Adrenal gland (tissue), 12 donors: ENCODE measurements around the gene TEDC2. TPM values are rescaled to one million over a fixed set of nuclear protein-coding genes. Genes with fewer than 3 reads are reported as not detected.
"Not testable (repeated sequence)": the region's sequence is repeated elsewhere in the genome, so short reads cannot be mapped to it uniquely, and the experiment has no call there.

Experiments used
- DNase-seq, 7 donors: peaks; one replicate each; pipeline ENCODE4 v3.0.0-alpha.2; 2019 to 2020
- H3K27ac ChIP-seq, 5 donors: fragments of 200-600 bp; sonication (generic) in 4 of 5; 1 replicate in 3 of 5; 2 replicates in 2 of 5; pipeline versions ENCODE4 v1.5.1 to v1.8.0; 2016 to 2020; ENCODE audit warnings: mild to moderate bottlenecking in 1 of 5
- H3K27me3 ChIP-seq: fragments of 200-600 bp; 2 replicates; pipeline ENCODE4 v1.8.0; 2021
- H3K36me3 ChIP-seq, 2 donors: fragments of 200-600 bp; replicated peaks in 1 of 2; 1 replicate in 1 of 2; 2 replicates in 1 of 2; pipeline versions ENCODE4 v1.5.1 to v1.8.0; 2018 to 2022
- H3K4me1 ChIP-seq, 2 donors: fragments of 200-600 bp; replicated peaks in 1 of 2; 1 replicate in 1 of 2; 2 replicates in 1 of 2; pipeline versions ENCODE4 v1.5.1 to v1.8.0; 2018 to 2021
- H3K4me3 ChIP-seq, 4 donors: fragments of 200-600 bp; sonication (generic) in 3 of 4; one replicate each; pipeline ENCODE4 v1.5.1; 2016 to 2018
- H3K9me3 ChIP-seq, 3 donors: fragments of 200-600 bp; sonication (generic) in 1 of 3; replicated peaks in 1 of 3; 1 replicate in 2 of 3; 2 replicates in 1 of 3; pipeline versions ENCODE4 v1.5.1 to v1.8.0; 2016 to 2021
- POLR2A ChIP-seq, 2 donors: fragments of 450-650 bp; IDR thresholded peaks; one replicate each; pipeline ENCODE4 v1.6.1; 2017; ENCODE audit warnings: antibody characterized with exemption in 2 of 2, mild to moderate bottlenecking in 2 of 2, moderate library complexity in 1 of 2
- WGBS, 4 donors: extraction: QIAGEN DNeasy Blood & Tissue Kit in 2 of 4; methylation state at CpG; one replicate each; pipeline versions ENCODE4 v1.1.5 to v1.1.7; 2013 to 2017; 5-methylcytosine and 5-hydroxymethylcytosine counted together
- intact Hi-C, 2 donors: fragments of 100-400 bp; cut with DNase I; formaldehyde crosslinking; loops; one replicate each; pipeline versions ENCODE4 v1.14.1 to v1.15.0; 2022 to 2023
- polyA plus RNA-seq, 3 donors: library from polyadenylated mRNA; stranded (reverse); fragments of 200-250 nt in 2 of 3; fragments of 350-450 nt in 1 of 3; fragmentation: Illumina TruSeq in 1 of 3; extraction: RNeasy Lipid Tissue Mini Kit (QIAGEN cat#74804) in 1 of 3; gene quantifications; one replicate each; pipeline ENCODE4 v1.2.3, GENCODE V29; 2013 to 2014
- total RNA-seq, 9 donors: library from RNA; depleted of rRNA in 4 of 9; stranded (reverse); fragments of >200 nt in 4 of 9; fragments of 120-200 nt in 1 of 9; fragmentation: NEBNext Ultra II Directional in 1 of 9; extraction: Animal tissue kit (Norgen Biotek cat#: 25700) in 1 of 9; gene quantifications; one replicate each; pipeline versions ENCODE4 v1.1.0 to v1.2.4, GENCODE V29; 2013 to 2023
- TF ChIP-seq, protein P1 (sequence below), 6 experiments: fragments of 450-650 bp in 4 of 6; fragments of 200-600 bp in 2 of 6; sonication (generic) in 1 of 6; IDR thresholded peaks; 1 replicate in 5 of 6; 2 replicates in 1 of 6; pipeline versions ENCODE4 v1.5.1 to v1.8.0; 2016 to 2021; ENCODE audit warnings: antibody characterized with exemption in 6 of 6, mild to moderate bottlenecking in 2 of 6, moderate library complexity in 1 of 6
- donor health status: healthy with polysubstance abuse.
- donor health status: Bipolar disorder and iron deficiency.
- donor health status: DM: yes; HTN: yes; CAD: no.
- donor health status: DM: no; HTN: no; CAD: no.
- donor health status: DM: no; HTN: no; CAD: no.
- donor health status: DM: yes; HTN: yes; CAD: no.

TEDC2 gene
- total and polyA plus RNA-seq, 12 donors: 0.33 to 8.6 (median 1.6) TPM

- no peak for TF ChIP-seq POLR2A (IDR thresholded peaks at IDR 0.05)
- TF ChIP-seq, protein P1, sequence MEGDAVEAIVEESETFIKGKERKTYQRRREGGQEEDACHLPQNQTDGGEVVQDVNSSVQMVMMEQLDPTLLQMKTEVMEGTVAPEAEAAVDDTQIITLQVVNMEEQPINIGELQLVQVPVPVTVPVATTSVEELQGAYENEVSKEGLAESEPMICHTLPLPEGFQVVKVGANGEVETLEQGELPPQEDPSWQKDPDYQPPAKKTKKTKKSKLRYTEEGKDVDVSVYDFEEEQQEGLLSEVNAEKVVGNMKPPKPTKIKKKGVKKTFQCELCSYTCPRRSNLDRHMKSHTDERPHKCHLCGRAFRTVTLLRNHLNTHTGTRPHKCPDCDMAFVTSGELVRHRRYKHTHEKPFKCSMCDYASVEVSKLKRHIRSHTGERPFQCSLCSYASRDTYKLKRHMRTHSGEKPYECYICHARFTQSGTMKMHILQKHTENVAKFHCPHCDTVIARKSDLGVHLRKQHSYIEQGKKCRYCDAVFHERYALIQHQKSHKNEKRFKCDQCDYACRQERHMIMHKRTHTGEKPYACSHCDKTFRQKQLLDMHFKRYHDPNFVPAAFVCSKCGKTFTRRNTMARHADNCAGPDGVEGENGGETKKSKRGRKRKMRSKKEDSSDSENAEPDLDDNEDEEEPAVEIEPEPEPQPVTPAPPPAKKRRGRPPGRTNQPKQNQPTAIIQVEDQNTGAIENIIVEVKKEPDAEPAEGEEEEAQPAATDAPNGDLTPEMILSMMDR (IDR thresholded peaks at IDR 0.05): no peak
- 94 to 96% (median 95%) methylated on average over 18 to 24 of the region's 24 CpGs for WGBS, 4 donors
- intact Hi-C loops: no loop called here
- Histone ChIP-seq H3K27ac (no peak overlapping the region), H3K27me3 (no peaks in the 10 kb centered on the region), H3K36me3 (peaks cover 0 to 22% of the 10 kb centered on the region in 2 donors), H3K4me3 (no peak overlapping the region), H3K9me3 (no peaks in the 10 kb centered on the region), H3K4me1 (no peaks in the 10 kb centered on the region)
- no peak for DNase-seq
These were observed 22.7 kb upstream of the TEDC2 start for GRCh38 chr16:2437032-2437790.

- Histone ChIP-seq H3K36me3 (peaks cover 0 to 13% of the 10 kb centered on the region in 2 donors), H3K4me1 (no peaks in the 10 kb centered on the region)
- intact Hi-C loops: no loop called here
These were observed 21.8 kb upstream of the TEDC2 start for GRCh38 chr16:2438121-2438520.

GRCh38 chr16:2439598-2439997, 20.3 kb upstream of the TEDC2 start:
- DNase-seq: no peak
- Histone ChIP-seq H3K4me1 (no peaks in the 10 kb centered on the region), H3K27ac (no peak overlapping the region), H3K9me3 (no peaks in the 10 kb centered on the region), H3K4me3 (no peak overlapping the region), H3K27me3 (no peaks in the 10 kb centered on the region), H3K36me3 (peaks cover 0 to 16% of the 10 kb centered on the region in 2 donors)
- WGBS, 4 donors: 94 to 98% (median 97%) methylated on average over 11 of the region's 11 CpGs
- intact Hi-C loops: no loop called here
- TF ChIP-seq, protein P1 (IDR thresholded peaks at IDR 0.05): no peak
- no peak for TF ChIP-seq POLR2A (IDR thresholded peaks at IDR 0.05)

More at GRCh38 chr16:2438121-2438520, 21.8 kb upstream of the TEDC2 start:
- Histone ChIP-seq H3K27ac (no peak overlapping the region), H3K4me3 (no peak overlapping the region), H3K27me3 (no peaks in the 10 kb centered on the region), H3K9me3 (no peaks in the 10 kb centered on the region)
- no peak for DNase-seq
- WGBS, 4 donors: 93 to 98% (median 96%) methylated on average over 8 to 14 of the region's 14 CpGs
- TF ChIP-seq, protein P1 (IDR thresholded peaks at IDR 0.05): no peak
- TF ChIP-seq POLR2A (IDR thresholded peaks at IDR 0.05): no peak

DNA sequence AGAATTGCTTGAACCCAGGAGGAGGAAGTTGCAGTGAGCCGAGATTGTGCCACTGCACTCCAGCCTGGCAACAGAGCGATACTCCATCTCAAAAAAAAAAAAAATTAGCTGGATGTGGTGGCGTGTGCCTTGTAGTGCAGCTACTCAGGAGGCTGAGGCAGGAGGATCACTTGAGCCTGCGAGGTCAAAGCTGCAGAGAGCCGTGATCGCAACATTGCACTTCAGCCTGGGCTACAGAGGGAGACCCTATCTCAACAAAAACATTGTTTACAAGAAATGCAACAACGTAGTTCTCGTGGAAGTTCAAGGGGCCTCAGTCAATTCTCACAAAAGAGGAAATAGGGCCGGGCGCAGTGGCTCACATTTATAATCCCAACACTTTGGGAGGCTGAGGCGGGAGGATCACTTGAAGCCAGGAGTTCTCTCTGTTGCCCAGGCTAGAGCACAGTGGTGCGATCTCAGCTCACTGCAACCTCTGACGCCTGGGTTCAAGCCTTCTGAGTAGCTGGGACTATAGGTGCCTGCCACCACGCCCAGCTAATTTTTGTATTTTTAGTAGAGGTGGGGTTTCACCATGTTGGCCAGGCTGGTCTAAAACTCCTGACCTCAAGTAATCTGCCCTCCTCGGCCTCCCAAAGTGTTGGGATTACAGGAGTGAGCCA, 18.6 kb upstream of the TEDC2 start:
- H3K9me3 ChIP-seq, H3K27ac ChIP-seq, H3K27me3 ChIP-seq, H3K4me1 ChIP-seq, intact Hi-C loops, H3K4me3 ChIP-seq, DNase-seq: not testable (repeated sequence)
- WGBS, 4 donors: 83 to 92% (median 84%) methylated on average over 12 to 15 of the region's 15 CpGs
- peaks cover 0 to 19% of the 10 kb centered on the region in 2 donors for H3K36me3 ChIP-seq
